Left ventricle myocardium superior (tissue), 1 donor: ENCODE measurements around the gene CD2AP. TPM values are rescaled to one million over a fixed set of nuclear protein-coding genes. Genes with fewer than 3 reads are reported as not detected.

ENCODE experiments used
- ATAC-seq: fragments of 200-7000 bp; cut with Tn5 transposase; one replicate; pipeline ENCODE4 v1.9.1; 2020; ENCODE audit warnings: mild to moderate bottlenecking, moderate library complexity
- DNase-seq: peaks from one replicate; pipeline ENCODE4 v3.0.0-alpha.2; 2020
- intact Hi-C: fragments of 100-400 bp; cut with micrococcal nuclease; formaldehyde crosslinking; loops from one replicate; pipeline ENCODE4 v1.11.0; 2022
- total RNA-seq: library from RNA; stranded (reverse); fragmentation: NEBNext Ultra II Directional; extraction: Animal tissue kit (Norgen Biotek cat#: 25700); gene quantifications from one replicate; pipeline ENCODE4 v1.2.1, GENCODE V29; 2021
- donor health status: DM: no; HTN: yes; CAD: no; lungs with severe emphysema.

The CD2AP gene
- total RNA-seq, 1 donor from 2014 or later, result 10.1 TPM

DNA sequence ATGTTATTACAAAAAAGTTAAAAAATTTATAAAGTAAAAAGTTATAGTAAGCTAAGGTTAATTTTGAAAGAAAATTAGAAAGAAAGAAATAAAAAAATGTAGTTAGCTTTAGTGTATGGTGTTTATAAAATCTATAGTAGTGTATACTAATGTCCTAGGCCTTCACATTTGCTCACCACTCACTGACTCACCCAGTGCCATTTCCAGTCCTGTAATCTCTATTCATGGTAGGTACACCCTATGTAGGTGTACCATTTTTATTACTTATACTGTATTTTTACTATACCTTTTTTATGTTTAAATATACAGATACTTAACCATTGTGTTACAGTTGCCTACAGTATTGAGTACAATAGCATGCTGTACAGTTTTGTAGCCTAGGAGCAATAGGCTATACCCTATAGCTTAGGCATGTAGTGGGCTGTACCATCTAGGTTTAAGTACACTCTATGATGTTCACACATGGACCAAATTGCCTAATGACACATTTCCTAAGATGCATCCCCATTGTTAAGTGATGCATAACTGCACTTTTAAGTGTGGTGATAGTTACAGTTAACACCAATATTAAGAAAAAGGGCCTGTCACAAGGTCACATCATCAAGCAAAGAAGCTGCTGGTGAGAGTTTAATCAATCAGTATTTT lies 8.0 kb downstream of the CD2AP start:
- DNase-seq, result no peak
- intact Hi-C loops, result no loop called here
- ATAC-seq, result no peak

DNA sequence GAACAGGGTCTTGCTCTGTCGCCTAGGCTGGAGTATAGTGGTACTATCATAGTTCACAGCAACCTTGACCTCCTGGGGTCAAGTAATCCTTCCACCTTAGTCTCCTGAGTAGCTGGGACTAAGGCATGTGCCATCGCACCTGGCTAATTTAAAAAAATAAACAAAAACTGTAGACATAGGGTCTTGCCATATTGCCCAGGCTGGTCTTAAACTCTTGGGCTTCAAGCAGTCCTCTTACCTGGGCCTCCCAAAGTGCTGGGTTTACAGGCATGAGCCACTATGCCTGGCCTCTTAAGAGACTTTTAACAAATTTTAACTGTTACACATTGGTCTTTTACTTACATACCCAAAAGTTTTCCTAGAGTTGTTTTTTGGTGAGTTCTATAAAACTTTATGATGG lies 12.4 kb downstream of the CD2AP start:
- intact Hi-C loops, result no loop called here
- DNase-seq, result no peak
- no peak for ATAC-seq

DNA sequence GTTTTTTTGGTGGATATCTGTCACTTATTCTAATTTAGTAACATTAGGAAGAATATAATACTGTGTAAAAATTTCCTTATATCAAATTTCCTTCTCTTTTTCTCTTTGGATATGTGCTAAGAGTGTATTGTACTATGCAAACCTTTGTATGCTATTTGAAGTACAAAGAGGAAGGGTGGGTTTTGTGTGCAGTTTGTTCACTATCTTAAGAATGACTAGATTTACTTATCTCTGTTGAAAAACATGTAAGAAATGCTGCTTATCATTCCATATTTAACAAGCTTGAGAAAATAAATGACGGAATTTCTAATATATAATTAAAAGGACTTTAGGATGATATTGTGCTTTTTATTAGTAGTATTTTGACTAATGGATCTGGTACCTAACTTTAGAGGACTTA lies 13.1 kb downstream of the CD2AP start:
- intact Hi-C loops, result no loop called here
- ATAC-seq, result no peak
- no peak for DNase-seq

DNA sequence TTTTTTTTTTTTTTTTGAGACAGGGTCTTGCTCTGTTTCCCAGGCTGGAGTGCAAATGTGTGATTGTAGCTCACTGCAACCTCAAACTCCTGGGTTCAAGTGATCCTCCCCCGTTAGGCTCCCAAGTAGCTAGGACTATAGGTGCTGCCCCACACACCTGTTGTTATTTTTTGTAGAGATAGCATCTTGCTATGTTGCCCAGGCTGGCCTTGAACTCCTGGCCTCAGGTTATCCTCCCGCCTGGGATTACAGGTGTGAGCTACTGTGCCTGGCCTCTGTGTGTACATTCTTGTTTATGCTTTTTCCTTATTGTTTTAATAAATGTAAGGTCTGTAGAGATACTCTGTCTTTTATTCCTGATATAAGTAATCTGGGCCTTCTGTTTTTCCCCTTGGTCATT lies 14.8 kb downstream of the CD2AP start:
- DNase-seq (no peak), ATAC-seq (no peak)
- intact Hi-C loops, result no loop called here

DNA sequence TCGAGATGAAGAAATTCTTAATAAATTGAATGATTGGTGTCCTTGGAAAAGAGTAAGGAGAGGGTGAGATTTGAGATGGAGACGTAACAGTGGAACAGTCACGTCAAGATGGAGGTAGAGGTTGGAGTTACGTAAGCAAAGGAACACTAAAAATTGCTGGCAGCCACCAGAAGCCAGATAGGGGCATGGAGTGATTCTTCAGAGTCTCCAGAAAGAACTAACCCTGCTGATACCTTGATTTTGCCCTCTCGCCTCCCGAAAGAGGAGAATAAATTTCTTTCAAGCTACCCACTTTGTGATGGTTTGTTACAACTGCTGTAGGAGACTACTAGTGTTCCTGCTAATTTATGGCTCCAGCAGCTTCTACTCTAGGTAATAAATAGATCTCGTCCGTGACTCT lies 17.6 kb downstream of the CD2AP start:
- intact Hi-C loops, result no loop called here
- ATAC-seq (no peak), DNase-seq (no peak)

DNA sequence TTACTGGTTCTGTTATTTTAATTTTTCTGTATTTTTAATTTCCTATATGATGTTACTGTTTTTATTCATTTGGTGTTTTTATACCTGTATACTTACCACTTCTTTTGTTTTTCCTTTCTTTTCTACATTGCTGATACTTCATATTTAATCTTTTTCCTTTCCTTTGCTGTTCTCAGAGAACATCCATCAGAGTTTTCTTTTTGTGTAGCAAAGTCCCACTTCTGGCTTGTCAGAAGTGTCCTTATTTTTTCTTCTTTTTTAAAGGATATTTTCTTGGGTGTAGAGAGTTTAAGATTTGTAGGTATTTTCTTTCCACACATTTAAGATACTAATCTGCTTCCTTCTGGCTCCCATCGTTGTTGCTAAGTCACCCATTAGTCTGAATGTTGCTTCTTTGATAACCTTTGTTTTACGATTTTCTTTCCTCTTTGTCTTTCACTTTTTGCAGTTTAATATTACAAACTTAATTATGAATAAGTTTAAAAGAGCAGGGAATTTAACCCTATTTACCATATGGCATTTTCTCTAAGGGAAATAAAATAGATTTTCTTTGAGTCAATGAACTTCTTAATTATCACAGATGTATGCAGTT lies 18.5 kb downstream of the CD2AP start:
- DNase-seq (no peak), ATAC-seq (no peak)
- intact Hi-C loops, result no loop called here

DNA sequence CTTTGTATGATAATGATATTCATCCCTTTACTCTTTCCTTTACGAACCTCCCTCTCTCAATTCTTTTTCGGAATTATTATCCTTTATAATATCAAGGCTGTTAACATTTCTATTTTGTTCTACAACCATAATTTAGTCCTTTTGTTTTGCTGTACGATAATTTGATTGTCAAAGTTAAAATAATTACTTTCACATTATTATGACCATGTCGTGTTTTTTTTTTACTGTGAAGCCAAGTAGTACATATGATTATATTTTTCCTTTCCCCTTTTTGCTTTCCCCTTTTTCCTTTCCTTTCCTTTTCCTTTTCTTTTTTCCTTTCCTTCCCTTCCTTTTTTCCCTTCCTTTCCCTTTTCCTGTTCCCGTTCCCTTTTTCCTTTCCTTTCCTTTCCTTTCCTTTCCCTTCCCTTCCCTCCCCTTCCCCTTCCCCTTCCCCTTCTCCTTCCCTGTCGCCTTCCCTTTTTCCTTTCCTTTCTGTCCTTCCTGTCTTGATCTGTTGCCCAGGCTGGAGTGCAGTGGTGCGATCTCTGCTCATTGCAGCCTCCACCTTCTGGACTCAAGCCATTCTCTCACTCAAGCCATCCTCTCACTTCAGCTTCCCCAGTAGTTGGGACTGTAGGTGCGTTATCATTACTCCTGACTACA lies 19.5 kb downstream of the CD2AP start:
- ATAC-seq (no peak), DNase-seq (no peak)
- intact Hi-C loops, result no loop called here

DNA sequence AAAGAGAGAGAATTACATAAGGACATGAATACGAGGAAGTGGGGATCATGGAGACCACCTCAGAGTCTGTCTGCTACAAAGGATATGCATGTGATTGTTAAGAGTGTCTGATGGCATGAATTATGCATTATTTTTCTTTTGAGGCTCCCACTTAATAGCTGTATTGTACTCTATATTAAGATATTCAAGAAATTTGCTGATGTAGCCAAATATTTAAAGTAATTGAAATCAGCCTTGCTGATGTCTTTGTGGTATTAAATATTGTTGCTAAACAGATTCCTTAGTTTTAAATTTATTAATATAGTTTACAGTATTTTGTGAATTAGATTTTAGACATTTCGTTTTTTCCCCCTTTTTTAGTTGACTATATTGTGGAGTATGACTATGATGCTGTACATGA lies 25.3 kb downstream of the CD2AP start:
- intact Hi-C loops, result no loop called here
- no peak for ATAC-seq
- DNase-seq, result no peak

DNA sequence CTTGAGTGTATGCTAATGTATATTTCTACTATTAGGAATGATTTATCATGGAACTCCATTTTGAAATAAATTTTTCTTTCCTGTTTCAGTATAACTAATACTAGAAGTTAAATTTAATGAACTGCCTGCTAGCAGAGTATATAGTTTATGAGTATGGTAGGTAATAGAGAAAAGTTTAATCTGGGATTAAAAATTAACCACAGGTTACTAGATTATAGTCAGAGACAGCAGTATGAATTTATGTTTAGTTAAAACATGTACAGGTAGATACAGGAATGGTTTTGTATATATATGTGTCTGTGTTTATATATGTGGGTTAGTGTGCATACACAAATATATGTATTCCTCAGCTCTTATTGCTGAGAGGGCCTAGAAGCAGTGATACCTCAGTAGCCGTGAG lies 32.3 kb downstream of the CD2AP start:
- DNase-seq (no peak), ATAC-seq (no peak)
- intact Hi-C loops, result no loop called here

DNA sequence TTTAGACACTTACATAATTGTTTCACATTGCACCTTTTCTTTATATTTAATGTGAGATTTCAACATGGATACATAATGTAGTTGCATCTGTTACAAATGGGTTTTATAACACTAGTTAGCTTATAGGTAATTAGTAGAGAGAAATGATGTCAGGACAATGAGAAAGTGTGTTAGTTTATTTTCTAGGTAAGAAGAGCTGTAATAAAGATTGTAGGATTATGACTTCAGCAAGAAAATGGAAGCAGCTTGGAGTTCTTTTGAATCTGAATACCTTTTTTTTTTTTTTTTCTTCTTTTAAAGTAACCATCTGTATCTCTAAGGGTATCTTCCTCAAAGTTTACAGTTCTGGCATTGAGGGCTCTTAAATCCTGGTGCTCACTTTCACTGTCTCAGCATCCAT lies 35.3 kb downstream of the CD2AP start:
- intact Hi-C loops, result no loop called here
- ATAC-seq, result no peak
- DNase-seq, result no peak

DNA sequence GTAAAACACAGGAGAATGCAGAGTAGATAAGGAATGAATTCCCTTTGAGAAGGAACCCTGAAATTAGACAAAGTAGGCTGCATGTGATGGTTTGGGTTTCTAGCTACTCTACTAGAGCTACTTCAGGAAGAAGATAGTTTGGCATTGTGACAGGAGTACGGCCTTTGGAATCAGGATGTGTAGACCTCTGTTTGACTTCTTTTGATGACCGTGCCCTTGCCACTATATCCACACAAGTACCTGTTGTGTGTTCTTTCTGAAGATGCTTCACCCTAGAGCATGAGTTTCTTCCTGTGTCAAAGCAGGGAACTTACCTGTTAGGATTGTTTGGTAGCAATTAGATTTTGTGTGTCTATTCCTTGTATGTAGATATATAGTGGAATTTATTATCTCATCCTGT lies 41.7 kb downstream of the CD2AP start:
- ATAC-seq (no peak), DNase-seq (no peak)
- intact Hi-C loops, result no loop called here

DNA sequence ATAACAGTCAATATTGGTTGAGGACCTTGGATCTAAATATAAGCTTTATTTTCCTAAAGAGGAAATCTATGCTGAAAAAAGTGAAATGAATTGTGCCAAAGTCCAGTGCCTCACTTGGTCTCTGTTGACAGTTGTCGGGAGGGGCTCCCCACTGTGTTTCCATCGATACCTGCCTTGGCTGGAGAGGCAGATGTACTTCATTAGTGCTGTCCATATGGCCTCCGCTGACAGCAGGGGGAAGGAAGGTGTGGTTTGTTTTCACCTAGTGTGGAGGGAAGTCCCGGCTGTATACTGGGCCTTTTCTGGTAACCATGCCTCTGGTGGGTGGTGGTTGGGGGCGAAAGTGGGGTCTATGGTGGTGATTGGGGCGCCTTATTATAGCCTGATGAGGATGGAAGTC lies 42.7 kb downstream of the CD2AP start:
- ATAC-seq, result no peak
- intact Hi-C loops, result no loop called here

DNA sequence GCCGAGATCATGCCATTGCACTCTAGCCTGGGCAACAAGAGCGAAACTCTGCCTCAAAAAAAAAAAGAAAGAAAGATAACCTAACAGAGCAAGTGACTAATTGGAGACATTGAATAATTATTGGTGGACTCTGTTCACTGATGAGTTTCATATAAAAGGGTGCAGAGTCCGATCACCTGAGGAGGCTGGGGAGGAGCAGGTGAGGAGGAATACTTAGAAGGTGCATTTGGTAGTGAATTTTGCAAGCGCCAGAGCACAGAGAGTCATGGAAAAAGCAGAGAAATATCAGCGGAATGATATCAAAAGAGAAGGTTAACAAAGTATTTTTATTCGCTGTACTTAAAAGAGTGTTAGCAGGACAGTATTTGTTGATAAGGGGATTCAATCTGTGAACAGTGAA lies 44.4 kb downstream of the CD2AP start:
- intact Hi-C loops, result no loop called here

More for the DNA sequence above, 42.7 kb downstream of the CD2AP start:
- DNase-seq, result no peak

DNA sequence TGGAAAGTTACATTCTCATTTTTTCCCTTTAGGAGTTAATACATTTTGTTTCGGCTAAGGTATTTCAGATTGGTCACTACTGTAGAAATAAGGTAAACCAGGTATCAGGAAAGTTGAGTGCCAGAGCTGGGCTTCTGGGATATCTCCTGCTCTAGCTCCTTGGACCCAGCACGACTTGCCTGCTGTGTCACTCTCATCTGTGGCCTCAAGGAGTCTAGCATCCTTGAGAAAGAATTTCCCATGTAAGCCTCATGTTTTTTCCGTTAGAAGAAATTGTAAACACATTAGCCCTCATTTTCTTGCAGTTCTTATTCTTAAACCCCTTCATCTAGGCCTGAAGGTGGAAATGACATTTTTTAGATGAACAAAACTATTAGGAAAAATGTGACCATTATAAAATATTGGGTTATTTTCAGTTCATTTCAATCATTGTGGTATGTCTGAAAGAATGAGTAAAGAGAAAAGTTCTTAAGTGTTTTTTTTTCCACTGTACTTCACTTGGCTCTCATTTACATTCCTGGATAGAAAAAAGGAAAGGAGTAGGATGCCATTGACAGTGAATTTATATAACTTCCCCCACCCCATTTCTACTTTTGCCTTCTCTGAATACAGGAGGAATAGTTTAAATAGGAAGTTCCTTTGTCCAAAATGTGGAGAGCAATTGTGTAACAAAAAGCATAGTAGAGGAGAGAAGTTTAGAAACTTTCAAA lies 46.7 kb downstream of the CD2AP start:
- intact Hi-C loops, result no loop called here
- DNase-seq (no peak), ATAC-seq (no peak)

More for the DNA sequence above, 44.4 kb downstream of the CD2AP start:
- ATAC-seq, result no peak
- DNase-seq, result no peak

DNA sequence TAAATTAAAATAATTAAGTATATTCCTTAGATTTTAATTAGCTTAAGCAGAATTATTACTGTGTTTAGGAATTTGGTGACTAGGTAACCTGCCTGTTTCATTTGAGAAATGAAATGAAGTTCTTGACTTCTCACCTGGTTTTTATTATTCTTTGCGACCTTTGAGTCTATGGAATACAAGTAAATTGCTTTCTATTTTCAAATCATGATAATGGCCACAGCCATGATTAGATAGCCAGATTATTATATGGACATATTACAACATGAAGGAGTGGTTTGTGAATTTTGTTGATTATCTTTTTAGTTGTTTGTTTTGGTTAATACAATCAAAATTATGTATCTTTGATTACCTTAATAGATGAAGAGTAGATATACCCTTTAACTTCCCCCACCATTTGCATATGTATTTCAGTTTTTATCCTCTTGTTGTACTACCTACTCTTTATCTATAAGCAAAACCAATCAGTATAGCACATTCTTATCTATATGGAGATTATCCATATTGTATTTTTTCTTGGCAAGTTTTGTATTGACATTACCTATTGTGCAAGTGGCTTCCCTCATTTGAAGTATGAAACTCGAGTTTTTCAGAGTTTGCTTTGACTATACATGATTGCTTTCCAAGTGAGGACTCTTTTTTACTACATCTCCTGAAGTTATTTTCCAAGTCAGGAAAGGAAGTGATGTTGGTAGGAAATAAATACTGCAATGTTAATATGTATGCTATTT lies 47.9 kb downstream of the CD2AP start:
- intact Hi-C loops, result no loop called here
- DNase-seq (no peak), ATAC-seq (no peak)

DNA sequence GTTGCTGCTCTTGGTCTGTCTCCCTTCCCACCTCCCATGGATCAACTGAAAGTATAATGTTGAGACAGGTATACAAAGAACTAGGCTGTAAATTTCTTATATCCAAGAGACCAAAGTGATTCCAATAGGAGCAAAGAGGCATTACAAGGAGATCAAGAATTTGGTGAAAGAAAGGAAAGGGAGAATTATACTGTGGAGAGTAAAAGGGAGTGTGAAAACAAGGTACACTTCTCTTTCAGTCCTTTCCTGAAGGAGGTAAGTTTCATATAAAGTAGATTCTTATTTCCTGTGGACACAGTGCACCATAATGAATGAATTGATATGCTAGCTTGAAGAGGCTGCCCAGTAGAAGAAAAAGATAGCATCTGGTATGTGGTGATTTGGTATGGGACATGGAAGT lies 49.7 kb downstream of the CD2AP start:
- no peak for DNase-seq
- ATAC-seq, result no peak
- intact Hi-C loops, result no loop called here

DNA sequence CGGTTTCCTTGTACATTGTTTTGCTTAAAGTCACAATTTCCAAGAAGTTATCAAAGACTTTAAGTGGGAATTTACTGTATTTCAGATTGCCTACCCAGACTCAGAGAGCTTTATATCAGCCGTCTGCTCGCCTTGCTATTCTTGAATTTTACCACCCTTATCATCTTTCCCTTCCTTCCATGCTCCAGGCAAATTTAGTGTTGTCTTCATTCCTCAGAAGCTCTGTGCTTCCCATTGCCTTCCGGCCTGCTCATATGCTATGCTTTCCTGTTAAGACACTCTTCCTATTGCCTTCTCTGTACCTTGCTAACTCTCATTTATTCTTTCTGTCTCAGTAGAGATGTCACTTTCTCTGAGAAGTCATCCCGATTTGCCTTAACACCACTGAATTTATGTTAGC lies 52.1 kb downstream of the CD2AP start:
- intact Hi-C loops, result no loop called here
- no peak for ATAC-seq
- DNase-seq, result no peak

DNA sequence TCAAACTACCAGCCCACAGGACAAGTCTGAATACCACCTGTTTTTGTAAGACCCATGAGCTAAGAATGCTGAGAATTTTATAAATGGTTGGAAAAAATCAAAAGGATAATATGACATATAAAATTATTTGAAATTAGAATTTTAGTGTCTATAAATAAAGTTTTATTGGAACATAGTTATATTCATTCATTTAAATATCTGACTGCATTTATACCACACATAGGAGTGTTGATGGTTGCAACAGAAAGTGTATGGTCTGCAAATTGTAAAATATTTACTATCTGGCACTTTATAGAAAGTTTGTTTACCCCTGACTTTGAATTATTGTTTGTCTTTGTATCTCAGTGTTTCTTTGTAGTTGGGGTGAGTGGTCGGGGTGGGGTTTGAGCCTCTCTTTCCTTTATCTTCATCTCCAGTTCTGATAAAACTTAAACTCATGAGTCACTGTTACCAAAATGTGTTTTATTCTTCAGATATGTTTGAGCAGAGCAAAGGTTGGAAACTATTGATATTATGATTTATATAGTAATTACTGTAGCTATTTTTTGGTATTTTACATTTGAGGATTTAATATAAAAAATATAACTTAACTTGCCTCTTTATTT lies 55.5 kb downstream of the CD2AP start:
- ATAC-seq (no peak), DNase-seq (no peak)
- intact Hi-C loops, result no loop called here

DNA sequence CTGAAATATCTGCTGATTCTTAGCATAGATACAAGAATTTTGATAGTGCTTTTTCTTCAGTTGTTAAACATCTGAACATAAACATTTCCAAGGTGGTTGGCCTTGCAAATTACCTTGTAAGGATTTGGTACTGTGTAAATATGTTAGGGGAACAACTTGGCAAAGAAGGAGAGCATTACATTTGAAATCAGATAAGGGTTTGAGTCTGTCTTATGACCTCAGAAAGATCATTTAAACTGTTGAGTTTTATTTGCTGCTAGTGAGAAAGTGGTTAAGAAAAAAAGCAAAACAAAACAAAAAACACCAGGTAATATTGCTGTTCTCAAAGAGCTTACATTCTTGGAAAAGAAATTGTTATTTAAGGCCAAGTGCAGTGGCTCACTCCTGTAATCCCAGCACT lies 56.5 kb downstream of the CD2AP start:
- DNase-seq (no peak), ATAC-seq (no peak)
- intact Hi-C loops, result no loop called here
